ENCODE data around the gene MSTN. TPM values are rescaled to one million over a fixed set of nuclear protein-coding genes. Genes with fewer than 3 reads are reported as not detected.
"Not testable (repeated sequence)": the region's sequence is repeated elsewhere in the genome, so short reads cannot be mapped to it uniquely, and the experiment has no call there.

Gene MSTN
- total RNA-seq, 1 donor from 2014 or later: not detected

- TF ChIP-seq EZH2 (IDR thresholded peaks at IDR 0.05; ENCODE audit: insufficient read depth, low read length): no peak
- no peak for TF ChIP-seq CTCF (IDR thresholded peaks at IDR 0.05; ENCODE audit: insufficient read depth, low read depth, low read length)
- no peak overlapping the region for H3K4me3 Mint-ChIP-seq (ENCODE audit: unreplicated experiment)
- no peak overlapping the region for H2AFZ ChIP-seq (ENCODE audit: low read depth, low read length)
- H3K79me2 ChIP-seq (ENCODE audit: insufficient read depth, low read length): no peaks in the 10 kb centered on the region
- no peaks in the 10 kb centered on the region for H4K20me1 ChIP-seq (ENCODE audit: insufficient read depth, low read length)
- H3K9ac ChIP-seq (ENCODE audit: low read length): no peak overlapping the region
- H3K36me3 Mint-ChIP-seq (ENCODE audit: low read depth, unreplicated experiment): no peaks in the 10 kb centered on the region
- H3K27me3 ChIP-seq (ENCODE audit: insufficient read depth, low read length): no peaks in the 10 kb centered on the region
- H3K4me2 ChIP-seq (ENCODE audit: low read length): no peak overlapping the region
- FAIRE-seq: no peak
- no peak for DNase-seq (ENCODE audit: low read depth)
- H3K36me3 ChIP-seq (ENCODE audit: insufficient read depth, low read length): no peaks in the 10 kb centered on the region
- H3K4me3 ChIP-seq (ENCODE audit: insufficient read depth, low read depth, low read length): no peak overlapping the region
- H3K27ac Mint-ChIP-seq (ENCODE audit: unreplicated experiment): no peak overlapping the region
- H3K9me3 ChIP-seq (ENCODE audit: insufficient read depth, low read depth, low read length): no peaks in the 10 kb centered on the region
- H3K27me3 Mint-ChIP-seq (ENCODE audit: low read depth, unreplicated experiment): peaks cover 10% of the 10 kb centered on the region
- no peak overlapping the region for H3K27ac ChIP-seq (ENCODE audit: low read depth, low read length)
- no peaks in the 10 kb centered on the region for H3K4me1 Mint-ChIP-seq (ENCODE audit: low read depth, unreplicated experiment)
- H3K9me3 Mint-ChIP-seq (ENCODE audit: unreplicated experiment): no peaks in the 10 kb centered on the region
- no peaks in the 10 kb centered on the region for H3K4me1 ChIP-seq (ENCODE audit: insufficient read depth, low read length)
Observed at GRCh38 chr2:190043441-190043840, 19.1 kb downstream of the MSTN start.

GRCh38 chr2:190036071-190036470, 26.5 kb downstream of the MSTN start:
- H3K36me3 Mint-ChIP-seq (ENCODE audit: low read depth, unreplicated experiment): no peaks in the 10 kb centered on the region
- no peak overlapping the region for H3K27ac Mint-ChIP-seq (ENCODE audit: unreplicated experiment)
- H3K79me2 ChIP-seq (ENCODE audit: insufficient read depth, low read length): no peaks in the 10 kb centered on the region
- H3K27me3 ChIP-seq (ENCODE audit: insufficient read depth, low read length): no peaks in the 10 kb centered on the region
- TF ChIP-seq EZH2 (IDR thresholded peaks at IDR 0.05; ENCODE audit: insufficient read depth, low read length): no peak
- TF ChIP-seq CTCF (IDR thresholded peaks at IDR 0.05; ENCODE audit: insufficient read depth, low read depth, low read length): no peak
- no peak for FAIRE-seq
- no peaks in the 10 kb centered on the region for H3K36me3 ChIP-seq (ENCODE audit: insufficient read depth, low read length)
- H3K4me2 ChIP-seq (ENCODE audit: low read length): no peak overlapping the region
- no peak for DNase-seq (ENCODE audit: low read depth)
- H3K4me1 Mint-ChIP-seq (ENCODE audit: low read depth, unreplicated experiment): no peaks in the 10 kb centered on the region
- H3K9me3 Mint-ChIP-seq (ENCODE audit: unreplicated experiment): no peaks in the 10 kb centered on the region
- no peak overlapping the region for H3K4me3 Mint-ChIP-seq (ENCODE audit: unreplicated experiment)
- H3K4me3 ChIP-seq (ENCODE audit: insufficient read depth, low read depth, low read length): no peak overlapping the region
- no peaks in the 10 kb centered on the region for H3K9me3 ChIP-seq (ENCODE audit: insufficient read depth, low read depth, low read length)
- H4K20me1 ChIP-seq (ENCODE audit: insufficient read depth, low read length): no peaks in the 10 kb centered on the region
- no peak overlapping the region for H3K27ac ChIP-seq (ENCODE audit: low read depth, low read length)
- H2AFZ ChIP-seq (ENCODE audit: low read depth, low read length): no peak overlapping the region
- no peak overlapping the region for H3K9ac ChIP-seq (ENCODE audit: low read length)
- no peaks in the 10 kb centered on the region for H3K4me1 ChIP-seq (ENCODE audit: insufficient read depth, low read length)
- peaks cover 4% of the 10 kb centered on the region for H3K27me3 Mint-ChIP-seq (ENCODE audit: low read depth, unreplicated experiment)

GRCh38 chr2:190034417-190034816, 28.1 kb downstream of the MSTN start:
- not testable (repeated sequence) for H3K27ac Mint-ChIP-seq (ENCODE audit: unreplicated experiment); H3K4me1 Mint-ChIP-seq (ENCODE audit: low read depth, unreplicated experiment); H3K4me2 ChIP-seq (ENCODE audit: low read length); H3K79me2 ChIP-seq (ENCODE audit: insufficient read depth, low read length); H2AFZ ChIP-seq (ENCODE audit: low read depth, low read length); H3K27ac ChIP-seq (ENCODE audit: low read depth, low read length); H3K36me3 Mint-ChIP-seq (ENCODE audit: low read depth, unreplicated experiment); H3K9me3 Mint-ChIP-seq (ENCODE audit: unreplicated experiment); FAIRE-seq; DNase-seq (ENCODE audit: low read depth); H3K9me3 ChIP-seq (ENCODE audit: insufficient read depth, low read depth, low read length); H3K4me1 ChIP-seq (ENCODE audit: insufficient read depth, low read length); H4K20me1 ChIP-seq (ENCODE audit: insufficient read depth, low read length); H3K4me3 ChIP-seq (ENCODE audit: insufficient read depth, low read depth, low read length); H3K27me3 Mint-ChIP-seq (ENCODE audit: low read depth, unreplicated experiment); H3K27me3 ChIP-seq (ENCODE audit: insufficient read depth, low read length); H3K36me3 ChIP-seq (ENCODE audit: insufficient read depth, low read length); H3K9ac ChIP-seq (ENCODE audit: low read length); H3K4me3 Mint-ChIP-seq (ENCODE audit: unreplicated experiment)
